IMR-90 (cell line): Measurements from ENCODE around the gene EAF2. TPM values are rescaled to one million over a fixed set of nuclear protein-coding genes. Genes with fewer than 3 reads are reported as not detected.

Experiments used
- ATAC-seq: fragments of 200-7000 bp; cut with Tn5 transposase; 2 replicates; pipeline ENCODE4 v1.9.1; 2020; ENCODE audit warnings: low read depth, mild to moderate bottlenecking, moderate library complexity
- BruUV-seq: library from RNA; stranded (reverse); fragments of 400-500 nt; replicated peaks from 2 replicates; lab custom pipeline; 2021; lab: Mats Ljungman, UMichigan
- CTCF ChIA-PET: fragments of 300-600 bp; formaldehyde crosslinking; extraction: SDS; loops from one replicate; lab custom pipeline; 2021; ENCODE audit warnings: antibody characterized with exemption; lab: Yijun Ruan, JAX
- POLR2A ChIA-PET: fragments of 300-600 bp; sonication (Branson Sonifier 250); formaldehyde crosslinking; loops from one replicate; lab custom pipeline; 2022; ENCODE audit warnings: antibody characterized with exemption; ENCODE audit not compliant: unreplicated experiment; lab: Charles Lee
- DNase-seq: peaks from one replicate; pipeline ENCODE4 v3.0.0; 2013
- H2AFZ ChIP-seq: replicated peaks from 2 replicates; pipeline ENCODE3; 2013; ENCODE audit warnings: low read length, mild to moderate bottlenecking; ENCODE audit not compliant: poor library complexity
- H2AK5ac ChIP-seq: 2 replicates; pipeline ENCODE4 v1.6.1; 2013; ENCODE audit warnings: low read depth, low read length, inconsistent platforms
- H2AK9ac ChIP-seq: replicated peaks from 2 replicates; pipeline ENCODE3; 2013; ENCODE audit warnings: mild to moderate bottlenecking, low read depth, low read length, moderate library complexity; ENCODE audit not compliant: poor library complexity
- H2BK120ac ChIP-seq: 2 replicates; pipeline ENCODE4 v1.6.1; 2013; ENCODE audit warnings: low read depth, low read length, inconsistent platforms
- H2BK15ac ChIP-seq: 3 replicates; pipeline ENCODE4 v1.6.1; 2013; ENCODE audit warnings: low read depth, low read length, inconsistent platforms
- H2BK20ac ChIP-seq: 2 replicates; pipeline ENCODE4 v1.6.1; 2013; ENCODE audit warnings: low read depth, mild to moderate bottlenecking, inconsistent platforms, low read length, moderate library complexity
- H2BK5ac ChIP-seq: 2 replicates; pipeline ENCODE4 v1.6.1; 2013; ENCODE audit warnings: mild to moderate bottlenecking, low read depth, low read length, inconsistent platforms; ENCODE audit not compliant: poor library complexity, severe bottlenecking
- H3K14ac ChIP-seq: replicated peaks from 2 replicates; pipeline ENCODE4 v1.6.1; 2013; ENCODE audit warnings: low read depth, low read length, inconsistent platforms
- H3K18ac ChIP-seq: 2 replicates; pipeline ENCODE4 v1.6.1; 2013; ENCODE audit warnings: low read depth, low read length, control low read depth
- H3K23ac ChIP-seq: 2 replicates; pipeline ENCODE4 v1.6.1; 2013; ENCODE audit warnings: low read depth, low read length, inconsistent platforms
- H3K27ac ChIP-seq: 2 replicates; pipeline ENCODE4 v1.5.1; 2013; ENCODE audit warnings: mild to moderate bottlenecking, control low read depth, low read length; ENCODE audit not compliant: insufficient read depth
- H3K27me3 ChIP-seq: 2 replicates; pipeline ENCODE4 v1.6.1; 2013; ENCODE audit warnings: low read length; ENCODE audit not compliant: control insufficient read depth, insufficient read depth
- H3K36me3 ChIP-seq: 2 replicates; pipeline ENCODE4 v1.6.1; 2013; ENCODE audit warnings: low read length, mixed read lengths; ENCODE audit not compliant: control insufficient read depth, insufficient read depth
- H3K4ac ChIP-seq: 2 replicates; pipeline ENCODE4 v1.6.1; 2013; ENCODE audit warnings: low read depth, low read length, inconsistent platforms
- H3K4me1 ChIP-seq: 2 replicates; pipeline ENCODE4 v1.6.1; 2013; ENCODE audit warnings: low read length, mixed read lengths; ENCODE audit not compliant: control insufficient read depth, insufficient read depth
- H3K4me2 ChIP-seq: 2 replicates; pipeline ENCODE4 v1.6.1; 2013; ENCODE audit warnings: low read depth, mild to moderate bottlenecking, control low read depth, low read length, moderate library complexity
- H3K4me3 ChIP-seq: 2 replicates; pipeline ENCODE4 v1.5.1; 2013; ENCODE audit warnings: low read depth, mild to moderate bottlenecking, control low read depth, low read length, moderate library complexity; ENCODE audit not compliant: insufficient read depth
- H3K56ac ChIP-seq: 2 replicates; pipeline ENCODE4 v1.6.1; 2013; ENCODE audit warnings: low read length, inconsistent platforms; ENCODE audit not compliant: insufficient read depth; ENCODE audit errors: extremely low read depth
- H3K79me1 ChIP-seq, 2 experiments: 2 replicates each; pipeline ENCODE4 v1.6.1; 2013; ENCODE audit warnings: low read length in 2 of 2, inconsistent platforms in 1 of 2, low read depth in 1 of 2
- H3K9ac ChIP-seq: 2 replicates; pipeline ENCODE4 v1.6.1; 2013; ENCODE audit warnings: low read depth, low read length, control low read depth
- H3K9me1 ChIP-seq: 2 replicates; pipeline ENCODE4 v1.6.1; 2013; ENCODE audit warnings: low read length, inconsistent platforms; ENCODE audit not compliant: insufficient read depth
- H3K9me3 ChIP-seq: 2 replicates; pipeline ENCODE4 v1.6.1; 2013; ENCODE audit warnings: low read length; ENCODE audit not compliant: control insufficient read depth, insufficient read depth
- H4K20me1 ChIP-seq: 2 replicates; pipeline ENCODE4 v1.6.1; 2013; ENCODE audit warnings: low read length, inconsistent platforms; ENCODE audit not compliant: insufficient read depth
- H4K5ac ChIP-seq: 2 replicates; pipeline ENCODE4 v1.6.1; 2013; ENCODE audit warnings: mild to moderate bottlenecking, low read depth, low read length, control low read depth
- H4K8ac ChIP-seq, 2 experiments: 2 replicates each; pipeline ENCODE4 v1.6.1; 2013; ENCODE audit warnings: low read depth in 2 of 2, low read length in 2 of 2, control low read depth in 1 of 2, inconsistent platforms in 1 of 2
- H4K91ac ChIP-seq: 2 replicates; pipeline ENCODE4 v1.6.1; 2013; ENCODE audit warnings: low read depth, low read length, inconsistent platforms; ENCODE audit not compliant: insufficient read depth
- BHLHE40 ChIP-seq: fragments of 150-350 bp; IDR thresholded peaks from 2 replicates; pipeline ENCODE4 v1.6.1; 2016; ENCODE audit warnings: mild to moderate bottlenecking, low read depth, low read length
- CEBPB ChIP-seq: IDR thresholded peaks from 2 replicates; pipeline ENCODE4 v1.6.1; 2012; ENCODE audit warnings: low read depth, low read length, improper control_type of control experiment
- CHD1 ChIP-seq: IDR thresholded peaks from 2 replicates; pipeline ENCODE4 v1.6.1; 2012; ENCODE audit warnings: low read depth, low read length, improper control_type of control experiment
- ELK1 ChIP-seq: fragments of 150-350 bp; IDR thresholded peaks from 2 replicates; pipeline ENCODE4 v1.6.1; 2016; ENCODE audit warnings: low read depth, mild to moderate bottlenecking, low read length, moderate library complexity, borderline replicate concordance
- FOS ChIP-seq: fragments of 150-350 bp; IDR thresholded peaks from 2 replicates; pipeline ENCODE4 v1.6.1; 2016; ENCODE audit warnings: low read depth, low read length
- MAFK ChIP-seq: IDR thresholded peaks from 2 replicates; pipeline ENCODE4 v1.6.1; 2012; ENCODE audit warnings: low read depth, low read length, improper control_type of control experiment
- MAZ ChIP-seq: IDR thresholded peaks from 2 replicates; pipeline ENCODE4 v1.6.1; 2012; ENCODE audit warnings: low read depth, mild to moderate bottlenecking, low read length, improper control_type of control experiment, moderate library complexity, borderline replicate concordance
- MXI1 ChIP-seq: IDR thresholded peaks from 2 replicates; pipeline ENCODE4 v1.6.1; 2012; ENCODE audit warnings: low read depth, mild to moderate bottlenecking, low read length, moderate library complexity, borderline replicate concordance
- NFE2L2 ChIP-seq: fragments of 150-350 bp; IDR thresholded peaks from 2 replicates; pipeline ENCODE4 v1.6.1; 2016; ENCODE audit warnings: low read depth, mild to moderate bottlenecking, low read length
- POLR2A ChIP-seq: IDR thresholded peaks from 2 replicates; pipeline ENCODE4 v1.6.1; 2012; ENCODE audit warnings: mild to moderate bottlenecking, low read depth, low read length
- RAD21 ChIP-seq: IDR thresholded peaks from 2 replicates; pipeline ENCODE4 v1.6.1; 2012; ENCODE audit warnings: low read length, improper control_type of control experiment
- RCOR1 ChIP-seq: IDR thresholded peaks from 2 replicates; pipeline ENCODE4 v1.6.1; 2012; ENCODE audit warnings: mild to moderate bottlenecking, low read length, improper control_type of control experiment; ENCODE audit not compliant: insufficient replicate concordance
- RFX5 ChIP-seq: IDR thresholded peaks from 2 replicates; pipeline ENCODE4 v1.8.0; 2012; ENCODE audit warnings: low read depth, mild to moderate bottlenecking, low read length, moderate library complexity
- SMC3 ChIP-seq: fragments of 150-350 bp; IDR thresholded peaks from 2 replicates; pipeline ENCODE4 v1.6.1; 2016; ENCODE audit warnings: low read depth, mild to moderate bottlenecking, antibody characterized with exemption, low read length, moderate library complexity
- WGBS, 2 experiments: methylation state at CpG; one replicate each; pipeline versions ENCODE4 v1.1.5 to v1.1.7; 2013; ENCODE audit warnings: missing lambda C conversion rate in 2 of 2; ENCODE audit not compliant: insufficient read length in 1 of 2; ENCODE audit errors: extremely low coverage in 2 of 2; 5-methylcytosine and 5-hydroxymethylcytosine counted together
- dilution Hi-C: fragments of 300-500 bp; cut with HindIII; formaldehyde crosslinking; loops from one replicate; pipeline ENCODE4 v1.14.3; 2018; ENCODE audit warnings: low sequenced_read_pairs; ENCODE audit not compliant: unreplicated experiment
- in situ Hi-C: fragments of 300-500 bp; cut with MboI; formaldehyde crosslinking; loops from 3 replicates; pipeline ENCODE4 v1.14.3; 2019; ENCODE audit warnings: low sequenced_read_pairs, inconsistent platforms, mixed read lengths
- intact Hi-C: fragments of 100-400 bp; cut with micrococcal nuclease; formaldehyde crosslinking; loops from 2 replicates; pipeline ENCODE4 v1.10.0; 2022
- polyA plus RNA-seq, 3 experiments: library from polyadenylated mRNA; depleted of rRNA; stranded (reverse); fragments of >200 nt; gene quantifications; 2 replicates each; pipeline ENCODE4 v1.2.3, GENCODE V29; 2012; ENCODE audit warnings: low replicate concordance in 1 of 3
- total RNA-seq: library from RNA; depleted of rRNA; stranded (reverse); fragments of >200 nt; gene quantifications from 2 replicates; pipeline ENCODE4 v1.2.3, GENCODE V29; 2012
- TF ChIP-seq, protein P1 (sequence below): fragments of 150-350 bp; IDR thresholded peaks from 2 replicates; pipeline ENCODE4 v1.6.1; 2017; ENCODE audit warnings: mild to moderate bottlenecking, antibody characterized with exemption, low read length, low read depth
- TF ChIP-seq, protein P2 (sequence below): conservative IDR thresholded peaks from 2 replicates; pipeline ENCODE4 v1.5.1; 2012; ENCODE audit warnings: mild to moderate bottlenecking, low read depth, low read length, improper control_type of control experiment

The EAF2 gene
- total and polyA plus RNA-seq, 2 of the 4 experiments (the other 2 are of a cell fraction) = 2.2 to 2.3 TPM

DNA sequence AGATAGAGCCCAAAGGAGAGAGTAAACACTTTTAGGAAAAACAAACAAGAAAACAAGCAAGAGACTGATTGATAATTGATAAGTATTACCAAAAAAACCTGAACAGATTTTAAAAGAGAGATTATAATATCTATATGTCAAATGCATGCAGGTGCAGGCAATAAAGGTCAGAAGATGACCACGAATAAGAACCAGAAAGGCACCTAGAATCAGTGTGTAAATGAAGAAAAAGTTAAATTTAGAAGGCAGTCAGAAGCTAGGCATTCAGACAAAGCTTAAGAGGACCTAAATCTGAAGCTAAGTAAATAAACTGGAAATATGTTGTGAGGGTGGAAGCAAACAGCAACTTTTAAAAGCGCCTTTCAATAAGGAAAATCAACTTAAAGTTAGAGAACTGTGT is 16.4 kb upstream of the EAF2 start:
- no peak overlapping the region for H3K4me3 ChIP-seq

More for the DNA sequence above, 16.4 kb upstream of the EAF2 start:
- no peak overlapping the region for H2AK9ac ChIP-seq
- no peak overlapping the region for H2BK15ac ChIP-seq
- BruUV-seq = no TSS peak
- H3K9me3 ChIP-seq = peaks cover 2% of the 10 kb centered on the region
- ChIA-PET CTCF (no interaction called here), POLR2A (no interaction called here)
- no peak for ATAC-seq
- H3K36me3 ChIP-seq = peaks cover 8% of the 10 kb centered on the region; the same call in 1 of the 2 replicates
- H3K23ac ChIP-seq = no peak overlapping the region
- H3K14ac ChIP-seq = no peak overlapping the region
- H4K5ac ChIP-seq = no peak overlapping the region
- no peaks in the 10 kb centered on the region for H3K9me1 ChIP-seq
- dilution Hi-C loops (no loop called here), intact Hi-C loops (no loop called here), in situ Hi-C loops (no loop called here)
- H3K18ac ChIP-seq = no peak overlapping the region
- no peak overlapping the region for H3K9ac ChIP-seq
- H3K27me3 ChIP-seq = no peaks in the 10 kb centered on the region
- no peak overlapping the region for H2AFZ ChIP-seq
- H2BK120ac ChIP-seq = no peak overlapping the region
- no peak for DNase-seq
- H2BK5ac ChIP-seq = no peak overlapping the region
- no peak overlapping the region for H4K8ac ChIP-seq
- TF ChIP-seq SMC3 (no peak), CEBPB (no peak), RFX5 (no peak), BHLHE40 (no peak), MAFK (no peak), RAD21 (no peak), NFE2L2 (no peak), RCOR1 (no peak), MAZ (no peak), CHD1 (no peak), ELK1 (no peak), FOS (no peak), MXI1 (no peak), POLR2A (no peak)
- TF ChIP-seq, protein P1, sequence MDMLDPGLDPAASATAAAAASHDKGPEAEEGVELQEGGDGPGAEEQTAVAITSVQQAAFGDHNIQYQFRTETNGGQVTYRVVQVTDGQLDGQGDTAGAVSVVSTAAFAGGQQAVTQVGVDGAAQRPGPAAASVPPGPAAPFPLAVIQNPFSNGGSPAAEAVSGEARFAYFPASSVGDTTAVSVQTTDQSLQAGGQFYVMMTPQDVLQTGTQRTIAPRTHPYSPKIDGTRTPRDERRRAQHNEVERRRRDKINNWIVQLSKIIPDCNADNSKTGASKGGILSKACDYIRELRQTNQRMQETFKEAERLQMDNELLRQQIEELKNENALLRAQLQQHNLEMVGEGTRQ = no peak
- TF ChIP-seq, protein P2, sequence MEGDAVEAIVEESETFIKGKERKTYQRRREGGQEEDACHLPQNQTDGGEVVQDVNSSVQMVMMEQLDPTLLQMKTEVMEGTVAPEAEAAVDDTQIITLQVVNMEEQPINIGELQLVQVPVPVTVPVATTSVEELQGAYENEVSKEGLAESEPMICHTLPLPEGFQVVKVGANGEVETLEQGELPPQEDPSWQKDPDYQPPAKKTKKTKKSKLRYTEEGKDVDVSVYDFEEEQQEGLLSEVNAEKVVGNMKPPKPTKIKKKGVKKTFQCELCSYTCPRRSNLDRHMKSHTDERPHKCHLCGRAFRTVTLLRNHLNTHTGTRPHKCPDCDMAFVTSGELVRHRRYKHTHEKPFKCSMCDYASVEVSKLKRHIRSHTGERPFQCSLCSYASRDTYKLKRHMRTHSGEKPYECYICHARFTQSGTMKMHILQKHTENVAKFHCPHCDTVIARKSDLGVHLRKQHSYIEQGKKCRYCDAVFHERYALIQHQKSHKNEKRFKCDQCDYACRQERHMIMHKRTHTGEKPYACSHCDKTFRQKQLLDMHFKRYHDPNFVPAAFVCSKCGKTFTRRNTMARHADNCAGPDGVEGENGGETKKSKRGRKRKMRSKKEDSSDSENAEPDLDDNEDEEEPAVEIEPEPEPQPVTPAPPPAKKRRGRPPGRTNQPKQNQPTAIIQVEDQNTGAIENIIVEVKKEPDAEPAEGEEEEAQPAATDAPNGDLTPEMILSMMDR = no peak
- no peak overlapping the region for H3K4me2 ChIP-seq
- H2AK5ac ChIP-seq = no peak overlapping the region
- H4K20me1 ChIP-seq = no peaks in the 10 kb centered on the region; the same call in 1 of the 2 replicates
- H2BK20ac ChIP-seq = no peak overlapping the region
- H3K4me1 ChIP-seq = no peaks in the 10 kb centered on the region; the same call in 1 of the 2 replicates
- H3K79me1 ChIP-seq = peaks cover 9 to 14% of the 10 kb centered on the region in 2 experiments; a peak in 3 of 4 replicates
- H3K56ac ChIP-seq = no peak overlapping the region
- H3K4ac ChIP-seq = no peak overlapping the region
- H4K91ac ChIP-seq = no peak overlapping the region
- H3K27ac ChIP-seq = no peak overlapping the region
- WGBS, 2 experiments = 100% methylated on average over 1 of the region's 2 CpGs; no CpG with 5 or more reads in 1 of the 2 experiments
